Uterus (tissue), 2 donors: Measurements from ENCODE around the gene ORMDL2.

Experiments used
- POLR2A ChIP-seq, 2 donors: fragments of 450-650 bp; IDR thresholded peaks; one replicate each; pipeline ENCODE4 v1.6.1; 2016; ENCODE audit warnings: antibody characterized with exemption in 2 of 2, mild to moderate bottlenecking in 1 of 2, moderate library complexity in 1 of 2
- TF ChIP-seq, protein P1 (sequence below), 4 experiments: fragments of 200-600 bp in 2 of 4; fragments of 450-650 bp in 2 of 4; sonication (generic) in 2 of 4; IDR thresholded peaks; one replicate each; pipeline ENCODE4 v1.5.1; 2016 to 2019; ENCODE audit warnings: antibody characterized with exemption in 4 of 4, mild to moderate bottlenecking in 2 of 4, moderate library complexity in 1 of 4

GRCh38 chr12:55789171-55789570 is 28.7 kb upstream of the ORMDL2 start:
- TF ChIP-seq, protein P1, sequence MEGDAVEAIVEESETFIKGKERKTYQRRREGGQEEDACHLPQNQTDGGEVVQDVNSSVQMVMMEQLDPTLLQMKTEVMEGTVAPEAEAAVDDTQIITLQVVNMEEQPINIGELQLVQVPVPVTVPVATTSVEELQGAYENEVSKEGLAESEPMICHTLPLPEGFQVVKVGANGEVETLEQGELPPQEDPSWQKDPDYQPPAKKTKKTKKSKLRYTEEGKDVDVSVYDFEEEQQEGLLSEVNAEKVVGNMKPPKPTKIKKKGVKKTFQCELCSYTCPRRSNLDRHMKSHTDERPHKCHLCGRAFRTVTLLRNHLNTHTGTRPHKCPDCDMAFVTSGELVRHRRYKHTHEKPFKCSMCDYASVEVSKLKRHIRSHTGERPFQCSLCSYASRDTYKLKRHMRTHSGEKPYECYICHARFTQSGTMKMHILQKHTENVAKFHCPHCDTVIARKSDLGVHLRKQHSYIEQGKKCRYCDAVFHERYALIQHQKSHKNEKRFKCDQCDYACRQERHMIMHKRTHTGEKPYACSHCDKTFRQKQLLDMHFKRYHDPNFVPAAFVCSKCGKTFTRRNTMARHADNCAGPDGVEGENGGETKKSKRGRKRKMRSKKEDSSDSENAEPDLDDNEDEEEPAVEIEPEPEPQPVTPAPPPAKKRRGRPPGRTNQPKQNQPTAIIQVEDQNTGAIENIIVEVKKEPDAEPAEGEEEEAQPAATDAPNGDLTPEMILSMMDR (IDR thresholded peaks at IDR 0.05), result no peak
- no peak for TF ChIP-seq POLR2A (IDR thresholded peaks at IDR 0.05)
